ACC112 (cell line): Measurements from ENCODE around the gene INPP4B.
A peak's percentile ranks its signal among the peaks of the same experiment; 100 is the strongest.

Experiments used
- H2AFZ ChIP-seq: fragments of 200-600 bp; sonication (generic); one replicate; pipeline ENCODE4 v1.6.0; 2017; ENCODE audit warnings: antibody characterized with exemption, low read length; ENCODE audit not compliant: unreplicated experiment
- H3K27ac ChIP-seq: fragments of 200-600 bp; sonication (generic); 2 replicates; pipeline ENCODE4 v1.5.1; 2014; ENCODE audit warnings: low read depth, mild to moderate bottlenecking, antibody characterized with exemption, low read length, moderate library complexity
- H3K27me3 ChIP-seq: fragments of 200-600 bp; sonication (generic); 2 replicates; pipeline ENCODE4 v1.6.1; 2014; ENCODE audit warnings: mild to moderate bottlenecking, antibody characterized with exemption, low read length, moderate library complexity, mixed read lengths; ENCODE audit not compliant: insufficient read depth
- H3K36me3 ChIP-seq: fragments of 200-600 bp; sonication (generic); 2 replicates; pipeline ENCODE4 v1.6.1; 2016; ENCODE audit warnings: mild to moderate bottlenecking, antibody characterized with exemption, low read length, moderate library complexity, mixed read lengths; ENCODE audit not compliant: insufficient read depth
- H3K4me1 ChIP-seq: fragments of 200-600 bp; sonication (generic); one replicate; pipeline ENCODE4 v1.6.1; 2016; ENCODE audit warnings: low read length, mixed read lengths; ENCODE audit not compliant: insufficient read depth, unreplicated experiment, control insufficient read depth
- H3K4me3 ChIP-seq: fragments of 200-600 bp; sonication (generic); 2 replicates; pipeline ENCODE4 v1.5.1; 2014; ENCODE audit warnings: mild to moderate bottlenecking, low read depth, low read length
- H3K79me2 ChIP-seq: fragments of 200-600 bp; sonication (generic); one replicate; pipeline ENCODE4 v1.6.0; 2016; ENCODE audit warnings: low read length; ENCODE audit not compliant: control insufficient read depth, unreplicated experiment, insufficient read depth

INPP4B gene

GRCh38 chr4:142353149-142353738 lies 492.9 kb downstream of the INPP4B start:
- H2AFZ ChIP-seq: peak overlapping the region; percentile 82
- 0 out of 2 replicates have a peak overlapping the region, but pooled peaks have one; percentile 1 for H3K4me3 ChIP-seq
- H3K27me3 ChIP-seq: no peaks in the 10 kb centered on the region
- peaks cover 31% of the 10 kb centered on the region for H3K4me1 ChIP-seq
- no peaks in the 10 kb centered on the region for H3K36me3 ChIP-seq
- H3K27ac ChIP-seq: no peak overlapping the region
- peaks cover 4% of the 10 kb centered on the region for H3K79me2 ChIP-seq

- 0 out of 2 replicates have a peak overlapping the region, but pooled peaks have one; percentile 1 for H3K4me3 ChIP-seq
- peak overlapping the region; percentile 82 for H2AFZ ChIP-seq
- H3K36me3 ChIP-seq: no peaks in the 10 kb centered on the region
- H3K27ac ChIP-seq: no peak overlapping the region
- H3K79me2 ChIP-seq: peaks cover 7% of the 10 kb centered on the region
- peaks cover 31% of the 10 kb centered on the region for H3K4me1 ChIP-seq
- H3K27me3 ChIP-seq: no peaks in the 10 kb centered on the region
Measured at GRCh38 chr4:142352712-142353111, 493.4 kb downstream of the INPP4B start.

GRCh38 chr4:142351958-142352357 lies 494.1 kb downstream of the INPP4B start:
- H3K36me3 ChIP-seq: no peaks in the 10 kb centered on the region
- peaks cover 7% of the 10 kb centered on the region for H3K79me2 ChIP-seq
- peak overlapping the region; percentile 40 for H3K4me3 ChIP-seq
- H3K27ac ChIP-seq: no peak overlapping the region
- H2AFZ ChIP-seq: peak overlapping the region; percentile 11
- H3K27me3 ChIP-seq: no peaks in the 10 kb centered on the region
- peaks cover 34% of the 10 kb centered on the region for H3K4me1 ChIP-seq

GRCh38 chr4:142350871-142351270 lies 495.2 kb downstream of the INPP4B start:
- Histone ChIP-seq H3K36me3 (no peaks in the 10 kb centered on the region), H3K4me3 (no peak overlapping the region), H3K27ac (no peak overlapping the region), H3K27me3 (no peaks in the 10 kb centered on the region), H3K79me2 (peaks cover 7% of the 10 kb centered on the region), H2AFZ (no peak overlapping the region), H3K4me1 (peaks cover 37% of the 10 kb centered on the region)

GRCh38 chr4:142348613-142349021 lies 497.5 kb downstream of the INPP4B start:
- peaks cover 27% of the 10 kb centered on the region for H3K4me1 ChIP-seq
- no peak overlapping the region for H3K27ac ChIP-seq
- peaks cover 7% of the 10 kb centered on the region for H3K79me2 ChIP-seq
- H2AFZ ChIP-seq: no peak overlapping the region
- H3K27me3 ChIP-seq: no peaks in the 10 kb centered on the region
- H3K36me3 ChIP-seq: no peaks in the 10 kb centered on the region
- no peak overlapping the region for H3K4me3 ChIP-seq

GRCh38 chr4:142347241-142347640 lies 498.9 kb downstream of the INPP4B start:
- H3K36me3 ChIP-seq: no peaks in the 10 kb centered on the region
- H3K79me2 ChIP-seq: peaks cover 7% of the 10 kb centered on the region
- H3K27me3 ChIP-seq: no peaks in the 10 kb centered on the region
- H3K4me1 ChIP-seq: peaks cover 16% of the 10 kb centered on the region
- H3K4me3 ChIP-seq: no peak overlapping the region
- no peak overlapping the region for H2AFZ ChIP-seq
- H3K27ac ChIP-seq: no peak overlapping the region

GRCh38 chr4:142345924-142346323 lies 500.2 kb downstream of the INPP4B start:
- no peaks in the 10 kb centered on the region for H3K27me3 ChIP-seq
- peaks cover 4% of the 10 kb centered on the region for H3K79me2 ChIP-seq
- no peak overlapping the region for H3K4me3 ChIP-seq

GRCh38 chr4:142341268-142341667 lies 504.8 kb downstream of the INPP4B start:
- Histone ChIP-seq H3K4me1 (no peaks in the 10 kb centered on the region), H3K27me3 (no peaks in the 10 kb centered on the region), H3K4me3 (no peak overlapping the region), H2AFZ (no peak overlapping the region), H3K79me2 (no peaks in the 10 kb centered on the region), H3K27ac (no peak overlapping the region), H3K36me3 (peaks cover 3% of the 10 kb centered on the region; the same call in 1 of the 2 replicates)

More at GRCh38 chr4:142345924-142346323, 500.2 kb downstream of the INPP4B start:
- H2AFZ ChIP-seq: no peak overlapping the region
- no peaks in the 10 kb centered on the region for H3K36me3 ChIP-seq
- H3K4me1 ChIP-seq: peaks cover 9% of the 10 kb centered on the region
- H3K27ac ChIP-seq: no peak overlapping the region

GRCh38 chr4:142339053-142339452 lies 507.0 kb downstream of the INPP4B start:
- Histone ChIP-seq H3K4me3 (no peak overlapping the region), H3K36me3 (peaks cover 3% of the 10 kb centered on the region; the same call in 1 of the 2 replicates), H3K79me2 (no peaks in the 10 kb centered on the region), H2AFZ (no peak overlapping the region), H3K27me3 (no peaks in the 10 kb centered on the region), H3K4me1 (no peaks in the 10 kb centered on the region), H3K27ac (no peak overlapping the region)

GRCh38 chr4:142336251-142336934 lies 509.7 kb downstream of the INPP4B start:
- Histone ChIP-seq H3K27me3 (no peaks in the 10 kb centered on the region), H3K4me1 (no peaks in the 10 kb centered on the region), H3K36me3 (peaks cover 3% of the 10 kb centered on the region; the same call in 1 of the 2 replicates), H3K79me2 (no peaks in the 10 kb centered on the region), H3K4me3 (no peak overlapping the region), H3K27ac (no peak overlapping the region), H2AFZ (no peak overlapping the region)

GRCh38 chr4:142334931-142335330 lies 511.2 kb downstream of the INPP4B start:
- Histone ChIP-seq H3K4me1 (no peaks in the 10 kb centered on the region), H2AFZ (no peak overlapping the region)

More at GRCh38 chr4:142334931-142335330, 511.2 kb downstream of the INPP4B start:
- Histone ChIP-seq H3K27ac (no peak overlapping the region), H3K27me3 (no peaks in the 10 kb centered on the region), H3K4me3 (no peak overlapping the region), H3K36me3 (peaks cover 3% of the 10 kb centered on the region; the same call in 1 of the 2 replicates), H3K79me2 (no peaks in the 10 kb centered on the region)
